GM23338 (cell line): ENCODE measurements around the gene WHAMM. TPM values are rescaled to one million over a fixed set of nuclear protein-coding genes. Genes with fewer than 3 reads are reported as not detected.

Experiments used
- ATAC-seq: fragments of 200-7000 bp; cut with Tn5 transposase; 3 replicates; pipeline ENCODE4 v1.9.1; 2020
- DNase-seq: peaks from one replicate; pipeline ENCODE4 v3.0.0-alpha.2; 2015; ENCODE audit warnings: low spot score
- H2AFZ ChIP-seq: fragments of 200-600 bp; sonication (generic); 2 replicates; pipeline ENCODE4 v1.8.0; 2016; ENCODE audit warnings: antibody characterized with exemption, mild to moderate bottlenecking, moderate library complexity
- H3F3A ChIP-seq: fragments of 200-600 bp; sonication (generic); replicated peaks from 2 replicates; pipeline ENCODE4 v1.8.0; 2017; ENCODE audit warnings: antibody characterized with exemption, mixed run types, low read depth
- H3K27ac ChIP-seq: fragments of 200-600 bp; sonication (generic); 2 replicates; pipeline ENCODE4 v1.6.1; 2016; ENCODE audit warnings: low read depth
- H3K27me3 ChIP-seq: fragments of 200-600 bp; sonication (generic); 2 replicates; pipeline ENCODE4 v1.8.0; 2016; ENCODE audit warnings: mild to moderate bottlenecking, mixed run types, moderate library complexity; ENCODE audit not compliant: insufficient read depth
- H3K36me3 ChIP-seq: fragments of 200-600 bp; sonication (generic); 2 replicates; pipeline ENCODE4 v1.8.0; 2016; ENCODE audit warnings: mild to moderate bottlenecking; ENCODE audit not compliant: insufficient read depth
- H3K4me1 ChIP-seq: fragments of 200-600 bp; sonication (generic); 2 replicates; pipeline ENCODE4 v1.8.0; 2016; ENCODE audit warnings: mild to moderate bottlenecking, moderate library complexity; ENCODE audit not compliant: insufficient read depth
- H3K4me2 ChIP-seq: fragments of 200-600 bp; sonication (generic); 2 replicates; pipeline ENCODE4 v1.7.1; 2017; ENCODE audit warnings: mixed run types
- H3K4me3 ChIP-seq: fragments of 200-600 bp; sonication (generic); 2 replicates; pipeline ENCODE4 v1.6.1; 2016; ENCODE audit warnings: mixed run types
- H3K79me2 ChIP-seq: fragments of 200-600 bp; sonication (generic); replicated peaks from 2 replicates; pipeline ENCODE4 v1.8.0; 2017; ENCODE audit warnings: mild to moderate bottlenecking; ENCODE audit not compliant: insufficient read depth
- H3K9me2 ChIP-seq: fragments of 200-600 bp; sonication (generic); 2 replicates; pipeline ENCODE4 v1.8.0; 2017; ENCODE audit not compliant: insufficient read depth
- H4K20me1 ChIP-seq: fragments of 200-600 bp; sonication (generic); replicated peaks from 2 replicates; pipeline ENCODE4 v1.8.0; 2017; ENCODE audit warnings: mild to moderate bottlenecking; ENCODE audit not compliant: insufficient read depth
- H3K27ac Mint-ChIP-seq: 2 replicates; pipeline ENCODE4 v1.8.0; 2020; ENCODE audit warnings: inconsistent platforms, mild to moderate bottlenecking, moderate library complexity, mixed read lengths
- H3K27me3 Mint-ChIP-seq: 3 replicates; pipeline ENCODE4 v1.8.0; 2022; ENCODE audit warnings: low read depth, mild to moderate bottlenecking, moderate library complexity, mixed read lengths, inconsistent platforms; ENCODE audit not compliant: insufficient read depth, poor library complexity
- H3K36me3 Mint-ChIP-seq: 3 replicates; pipeline ENCODE4 v1.8.0; 2021; ENCODE audit warnings: low read depth, mild to moderate bottlenecking, inconsistent platforms, moderate library complexity, mixed read lengths
- H3K4me1 Mint-ChIP-seq: 3 replicates; pipeline ENCODE4 v1.8.0; 2020; ENCODE audit warnings: mild to moderate bottlenecking, inconsistent platforms, mixed read lengths
- H3K4me3 Mint-ChIP-seq: 3 replicates; pipeline ENCODE4 v1.8.0; 2021; ENCODE audit warnings: moderate library complexity, mild to moderate bottlenecking, inconsistent platforms, mixed read lengths
- H3K9me3 Mint-ChIP-seq: 3 replicates; pipeline ENCODE4 v1.8.0; 2020; ENCODE audit warnings: moderate library complexity, mild to moderate bottlenecking, inconsistent platforms, mixed read lengths
- CREB1 ChIP-seq: fragments of 250-450 bp; sonication (Bioruptor Pico); IDR thresholded peaks from 2 replicates; pipeline ENCODE4 v1.5.0; 2020; ENCODE audit warnings: low read depth, mild to moderate bottlenecking, moderate library complexity
- ETS1 ChIP-seq: IDR thresholded peaks from 2 replicates; pipeline ENCODE4 v1.6.1; 2016; ENCODE audit warnings: antibody characterized with exemption
- EZH2 ChIP-seq: fragments of 200-600 bp; sonication (generic); IDR thresholded peaks from one replicate; pipeline ENCODE4 v1.8.0; 2017; ENCODE audit warnings: antibody characterized with exemption, mild to moderate bottlenecking, low read depth; ENCODE audit not compliant: unreplicated experiment
- NANOG ChIP-seq: IDR thresholded peaks from 2 replicates; pipeline ENCODE4 v1.6.1; 2016; ENCODE audit warnings: antibody characterized with exemption, borderline replicate concordance
- STAT1 ChIP-seq: IDR thresholded peaks from one replicate; pipeline ENCODE4 v1.6.1; 2016; ENCODE audit warnings: antibody characterized with exemption; ENCODE audit not compliant: unreplicated experiment
- ZNF114 ChIP-seq: fragments of 250-450 bp; sonication (Bioruptor Pico); IDR thresholded peaks from 2 replicates; pipeline ENCODE4 v1.5.0; 2020; ENCODE audit warnings: mild to moderate bottlenecking, moderate library complexity
- ZNF462 ChIP-seq: fragments of 250-450 bp; sonication (Bioruptor Pico); IDR thresholded peaks from 2 replicates; pipeline ENCODE4 v1.5.0; 2020; ENCODE audit warnings: mild to moderate bottlenecking, moderate library complexity
- polyA plus RNA-seq: library from polyadenylated mRNA; unstranded; fragments of >200 nt; fragmentation: Nextera tagmentation; extraction: Ambion mirVana; gene quantifications from 2 replicates; pipeline ENCODE4 v1.2.1, GENCODE V29; 2016
- total RNA-seq: library from RNA; depleted of rRNA; stranded (reverse); fragments of >200 nt; shearing (Covaris generic); gene quantifications from 2 replicates; pipeline ENCODE4 v1.2.3, GENCODE V29; 2014
- TF ChIP-seq, protein P1 (sequence below), 2 experiments: fragments of 200-600 bp in 1 of 2; sonication (generic) in 1 of 2; conservative IDR thresholded peaks; 2 replicates each; pipeline versions ENCODE4 v1.5.1 to v1.6.1; 2016 to 2017; ENCODE audit warnings: antibody characterized with exemption in 2 of 2, low read depth in 2 of 2, mild to moderate bottlenecking in 2 of 2, moderate library complexity in 1 of 2
- TF ChIP-seq, protein P2 (sequence below): IDR thresholded peaks from one replicate; pipeline ENCODE4 v1.6.1; 2018; ENCODE audit warnings: antibody characterized with exemption; ENCODE audit not compliant: unreplicated experiment

WHAMM gene
- total and polyA plus RNA-seq, 2 experiments from 2014 or later, result 2.2 to 4.1 TPM

- no peak for TF ChIP-seq ZNF462 (CRISPR knock-in tag)
- TF ChIP-seq EZH2, result no peak
Observed at GRCh38 chr15:82788496-82788895, 20.9 kb upstream of the WHAMM start (continued).

DNA sequence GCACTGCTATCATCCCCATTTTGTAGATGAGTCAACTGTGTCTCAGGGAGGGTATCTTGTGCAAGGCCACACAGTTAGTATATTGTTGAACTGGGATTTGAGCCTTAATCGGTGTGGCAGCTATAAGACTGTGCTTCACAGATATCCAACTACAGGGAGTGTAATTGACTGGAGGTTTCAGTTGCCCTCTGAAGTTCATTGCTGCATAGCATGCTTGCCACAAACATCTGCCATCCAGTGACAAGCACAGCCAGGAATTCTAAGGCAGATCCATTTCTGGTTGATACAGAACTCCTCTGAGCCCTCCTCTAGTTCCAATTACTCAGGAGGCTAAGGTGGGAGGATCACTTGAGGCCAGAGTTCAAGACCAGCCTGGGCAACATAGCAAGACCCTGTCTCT is 19.9 kb upstream of the WHAMM start:
- Mint-ChIP-seq H3K27ac (no peak overlapping the region), H3K9me3 (no peaks in the 10 kb centered on the region; the same call in 2 of the 3 replicates), H3K4me1 (no peaks in the 10 kb centered on the region), H3K36me3 (no peaks in the 10 kb centered on the region), H3K27me3 (peaks cover 2% of the 10 kb centered on the region), H3K4me3 (no peak overlapping the region)
- no peak overlapping the region for H3K4me2 ChIP-seq
- H3K9me2 ChIP-seq, result no peaks in the 10 kb centered on the region; the same call in 1 of the 2 replicates
- H3K27ac ChIP-seq, result no peak overlapping the region
- H2AFZ ChIP-seq, result no peak overlapping the region
- ATAC-seq (no peak), DNase-seq (no peak)
- H4K20me1 ChIP-seq, result no peaks in the 10 kb centered on the region
- TF ChIP-seq, protein P1, sequence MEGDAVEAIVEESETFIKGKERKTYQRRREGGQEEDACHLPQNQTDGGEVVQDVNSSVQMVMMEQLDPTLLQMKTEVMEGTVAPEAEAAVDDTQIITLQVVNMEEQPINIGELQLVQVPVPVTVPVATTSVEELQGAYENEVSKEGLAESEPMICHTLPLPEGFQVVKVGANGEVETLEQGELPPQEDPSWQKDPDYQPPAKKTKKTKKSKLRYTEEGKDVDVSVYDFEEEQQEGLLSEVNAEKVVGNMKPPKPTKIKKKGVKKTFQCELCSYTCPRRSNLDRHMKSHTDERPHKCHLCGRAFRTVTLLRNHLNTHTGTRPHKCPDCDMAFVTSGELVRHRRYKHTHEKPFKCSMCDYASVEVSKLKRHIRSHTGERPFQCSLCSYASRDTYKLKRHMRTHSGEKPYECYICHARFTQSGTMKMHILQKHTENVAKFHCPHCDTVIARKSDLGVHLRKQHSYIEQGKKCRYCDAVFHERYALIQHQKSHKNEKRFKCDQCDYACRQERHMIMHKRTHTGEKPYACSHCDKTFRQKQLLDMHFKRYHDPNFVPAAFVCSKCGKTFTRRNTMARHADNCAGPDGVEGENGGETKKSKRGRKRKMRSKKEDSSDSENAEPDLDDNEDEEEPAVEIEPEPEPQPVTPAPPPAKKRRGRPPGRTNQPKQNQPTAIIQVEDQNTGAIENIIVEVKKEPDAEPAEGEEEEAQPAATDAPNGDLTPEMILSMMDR (conservative IDR thresholded peaks at IDR 0.05; ENCODE audit: low read depth in 2 of 2), result no peak
- TF ChIP-seq CREB1 (no peak), NANOG (no peak), ZNF114 (no peak), ETS1 (no peak), STAT1 (no peak)
- TF ChIP-seq, protein P2, sequence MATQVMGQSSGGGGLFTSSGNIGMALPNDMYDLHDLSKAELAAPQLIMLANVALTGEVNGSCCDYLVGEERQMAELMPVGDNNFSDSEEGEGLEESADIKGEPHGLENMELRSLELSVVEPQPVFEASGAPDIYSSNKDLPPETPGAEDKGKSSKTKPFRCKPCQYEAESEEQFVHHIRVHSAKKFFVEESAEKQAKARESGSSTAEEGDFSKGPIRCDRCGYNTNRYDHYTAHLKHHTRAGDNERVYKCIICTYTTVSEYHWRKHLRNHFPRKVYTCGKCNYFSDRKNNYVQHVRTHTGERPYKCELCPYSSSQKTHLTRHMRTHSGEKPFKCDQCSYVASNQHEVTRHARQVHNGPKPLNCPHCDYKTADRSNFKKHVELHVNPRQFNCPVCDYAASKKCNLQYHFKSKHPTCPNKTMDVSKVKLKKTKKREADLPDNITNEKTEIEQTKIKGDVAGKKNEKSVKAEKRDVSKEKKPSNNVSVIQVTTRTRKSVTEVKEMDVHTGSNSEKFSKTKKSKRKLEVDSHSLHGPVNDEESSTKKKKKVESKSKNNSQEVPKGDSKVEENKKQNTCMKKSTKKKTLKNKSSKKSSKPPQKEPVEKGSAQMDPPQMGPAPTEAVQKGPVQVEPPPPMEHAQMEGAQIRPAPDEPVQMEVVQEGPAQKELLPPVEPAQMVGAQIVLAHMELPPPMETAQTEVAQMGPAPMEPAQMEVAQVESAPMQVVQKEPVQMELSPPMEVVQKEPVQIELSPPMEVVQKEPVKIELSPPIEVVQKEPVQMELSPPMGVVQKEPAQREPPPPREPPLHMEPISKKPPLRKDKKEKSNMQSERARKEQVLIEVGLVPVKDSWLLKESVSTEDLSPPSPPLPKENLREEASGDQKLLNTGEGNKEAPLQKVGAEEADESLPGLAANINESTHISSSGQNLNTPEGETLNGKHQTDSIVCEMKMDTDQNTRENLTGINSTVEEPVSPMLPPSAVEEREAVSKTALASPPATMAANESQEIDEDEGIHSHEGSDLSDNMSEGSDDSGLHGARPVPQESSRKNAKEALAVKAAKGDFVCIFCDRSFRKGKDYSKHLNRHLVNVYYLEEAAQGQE, result no peak
- no peaks in the 10 kb centered on the region for H3K36me3 ChIP-seq
- H3K4me1 ChIP-seq, result no peaks in the 10 kb centered on the region
- no peaks in the 10 kb centered on the region for H3K79me2 ChIP-seq
- H3K27me3 ChIP-seq, result no peaks in the 10 kb centered on the region
- H3K4me3 ChIP-seq, result no peak overlapping the region
- H3F3A ChIP-seq, result no peaks in the 10 kb centered on the region
